ENCODE results near the gene FKBP14. TPM values are rescaled to one million over a fixed set of nuclear protein-coding genes. Genes with fewer than 3 reads are reported as not detected.
A peak's percentile ranks its signal among the peaks of the same experiment; 100 is the strongest.

Gene FKBP14
- total RNA-seq, 1 experiment from 2014 or later = 29.8 TPM

- DNase-seq = no peak
- Histone ChIP-seq H3K4me3 (no peak overlapping the region), H2AFZ (no peak overlapping the region), H3K4me1 (replicated peaks; ENCODE audit: insufficient read depth) (peaks cover 12% of the 10 kb centered on the region), H3K79me2 (ENCODE audit: low read depth) (no peaks in the 10 kb centered on the region), H3K27ac (no peak overlapping the region), H3K9me3 (ENCODE audit: insufficient read depth, low read depth) (peaks cover 32% of the 10 kb centered on the region), H3K36me3 (ENCODE audit: low read depth) (peaks cover 13% of the 10 kb centered on the region), H3K9me2 (ENCODE audit: insufficient read depth) (no peaks in the 10 kb centered on the region), H3K27me3 (ENCODE audit: insufficient read depth, low read depth) (no peaks in the 10 kb centered on the region), H3F3A (ENCODE audit: insufficient read depth, low read depth) (no peaks in the 10 kb centered on the region; the same call in 1 of the 2 replicates), H3K4me2 (no peak overlapping the region), H4K20me1 (ENCODE audit: insufficient read depth) (no peaks in the 10 kb centered on the region)
- no peak for TF ChIP-seq CTCF (conservative IDR thresholded peaks at IDR 0.05)
- no peak for TF ChIP-seq EZH2 (IDR thresholded peaks at IDR 0.05; ENCODE audit: low read depth)
- intact Hi-C loops (cut with micrococcal nuclease; ENCODE audit: unreplicated experiment) = no loop called here
- no TSS peak for BruUV-seq (replicated peaks)
- ChIA-PET POLR2A (ENCODE audit: unreplicated experiment) (no interaction called here), CTCF (no interaction called here)
Observed at GRCh38 chr7:29996321-29996720, 30.2 kb downstream of the FKBP14 start.

- no TSS peak for BruUV-seq (replicated peaks)
- intact Hi-C loops (cut with micrococcal nuclease; ENCODE audit: unreplicated experiment) = no loop called here
- POLR2A ChIA-PET (ENCODE audit: unreplicated experiment) = no interaction called here
- Histone ChIP-seq H3K27me3 (ENCODE audit: insufficient read depth, low read depth) (no peaks in the 10 kb centered on the region), H3K79me2 (ENCODE audit: low read depth) (no peaks in the 10 kb centered on the region), H3K4me1 (replicated peaks; ENCODE audit: insufficient read depth) (peaks cover 15% of the 10 kb centered on the region), H3F3A (ENCODE audit: insufficient read depth, low read depth) (peaks cover 5% of the 10 kb centered on the region), H3K9me3 (ENCODE audit: insufficient read depth, low read depth) (peaks cover 32% of the 10 kb centered on the region), H4K20me1 (ENCODE audit: insufficient read depth) (no peaks in the 10 kb centered on the region), H3K4me3 (no peak overlapping the region), H3K36me3 (ENCODE audit: low read depth) (peaks cover 13% of the 10 kb centered on the region), H3K4me2 (no peak overlapping the region), H3K27ac (no peak overlapping the region), H2AFZ (no peak overlapping the region), H3K9me2 (ENCODE audit: insufficient read depth) (no peaks in the 10 kb centered on the region)
- CTCF ChIA-PET = no interaction called here
- peak in 1 of 2 experiments; percentile 74 for DNase-seq
- TF ChIP-seq EZH2 (IDR thresholded peaks at IDR 0.05; ENCODE audit: low read depth) (no peak), CTCF (conservative IDR thresholded peaks at IDR 0.05) (no peak)
Observed at GRCh38 chr7:29995652-29996051, 30.9 kb downstream of the FKBP14 start.

- intact Hi-C loops (cut with micrococcal nuclease; ENCODE audit: unreplicated experiment) = no loop called here
- TF ChIP-seq CTCF (conservative IDR thresholded peaks at IDR 0.05) (no peak), EZH2 (IDR thresholded peaks at IDR 0.05; ENCODE audit: low read depth) (no peak)
- Histone ChIP-seq H4K20me1 (ENCODE audit: insufficient read depth) (no peaks in the 10 kb centered on the region), H3K4me3 (no peak overlapping the region), H3K4me1 (replicated peaks; ENCODE audit: insufficient read depth) (peaks cover 22% of the 10 kb centered on the region), H3K27me3 (ENCODE audit: insufficient read depth, low read depth) (no peaks in the 10 kb centered on the region), H3K9me3 (ENCODE audit: insufficient read depth, low read depth) (peaks cover 32% of the 10 kb centered on the region), H3F3A (ENCODE audit: insufficient read depth, low read depth) (peaks cover 16% of the 10 kb centered on the region), H3K27ac (no peak overlapping the region), H3K36me3 (ENCODE audit: low read depth) (peaks cover 13% of the 10 kb centered on the region), H3K4me2 (no peak overlapping the region), H3K79me2 (ENCODE audit: low read depth) (peaks cover 11% of the 10 kb centered on the region), H2AFZ (no peak overlapping the region), H3K9me2 (ENCODE audit: insufficient read depth) (no peaks in the 10 kb centered on the region)
- ChIA-PET POLR2A (ENCODE audit: unreplicated experiment) (no interaction called here), CTCF (no interaction called here)
- no TSS peak for BruUV-seq (replicated peaks)
- no peak for DNase-seq
Observed at GRCh38 chr7:29993140-29993539, 33.4 kb downstream of the FKBP14 start.
